NCI-H1105 treated with DMSO at 0.1 percent for 48 hours (cell line): ENCODE data around the gene SDK1.

Experiments used
- DNase-seq: peaks from one replicate; lab custom pipeline; 2025; lab: John Stamatoyannopoulos, UW

Gene SDK1

GRCh38 chr7:3408814-3409595 lies 108.0 kb downstream of the SDK1 start:
- peak; percentile 93 for DNase-seq

- DNase-seq = no peak
Measured at GRCh38 chr7:3412871-3413270, 111.8 kb downstream of the SDK1 start.

GRCh38 chr7:3415861-3416312 lies 114.8 kb downstream of the SDK1 start:
- peak; percentile 76 for DNase-seq

- DNase-seq = no peak
Measured at GRCh38 chr7:3416453-3416852, 115.4 kb downstream of the SDK1 start.

DNA sequence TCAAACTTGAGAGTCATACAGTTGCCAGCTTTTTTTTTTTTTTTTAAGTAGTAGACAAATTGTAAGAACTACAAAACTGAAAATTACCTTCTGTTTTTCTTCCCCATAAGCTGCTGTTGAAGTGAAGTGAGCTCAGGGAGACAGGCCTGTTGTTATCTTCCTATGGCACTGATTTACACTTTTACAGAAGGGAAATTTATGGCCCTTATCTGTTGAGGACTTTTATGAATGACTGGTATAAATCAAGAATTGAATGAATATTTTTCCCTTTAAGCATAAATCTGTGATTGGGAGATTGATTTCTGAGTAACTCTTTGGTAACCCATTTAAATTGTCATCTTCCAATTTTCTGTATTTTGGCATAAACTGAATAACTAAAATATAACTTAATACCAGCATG lies 124.0 kb downstream of the SDK1 start:
- no peak for DNase-seq

GRCh38 chr7:3426064-3426463 lies 125.0 kb downstream of the SDK1 start:
- DNase-seq = no peak

DNA sequence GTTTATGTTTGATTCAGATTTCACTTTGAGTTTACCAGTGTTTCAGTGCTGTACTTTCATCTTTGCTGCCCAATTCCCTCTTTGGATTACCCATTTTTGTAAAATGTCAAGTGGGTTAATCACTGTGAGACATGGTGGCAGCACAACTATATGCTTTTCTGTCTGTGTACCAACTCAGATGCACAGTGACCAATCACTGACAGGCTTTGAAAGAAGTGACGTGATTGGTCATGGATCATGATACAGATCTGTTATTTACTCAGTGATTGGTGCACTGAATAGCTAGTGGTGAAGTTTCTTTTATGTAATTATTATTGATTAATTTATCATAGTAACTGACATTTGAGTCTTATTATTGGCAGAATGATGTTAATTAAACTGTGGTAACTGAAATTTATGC lies 126.9 kb downstream of the SDK1 start:
- DNase-seq = no peak

DNA sequence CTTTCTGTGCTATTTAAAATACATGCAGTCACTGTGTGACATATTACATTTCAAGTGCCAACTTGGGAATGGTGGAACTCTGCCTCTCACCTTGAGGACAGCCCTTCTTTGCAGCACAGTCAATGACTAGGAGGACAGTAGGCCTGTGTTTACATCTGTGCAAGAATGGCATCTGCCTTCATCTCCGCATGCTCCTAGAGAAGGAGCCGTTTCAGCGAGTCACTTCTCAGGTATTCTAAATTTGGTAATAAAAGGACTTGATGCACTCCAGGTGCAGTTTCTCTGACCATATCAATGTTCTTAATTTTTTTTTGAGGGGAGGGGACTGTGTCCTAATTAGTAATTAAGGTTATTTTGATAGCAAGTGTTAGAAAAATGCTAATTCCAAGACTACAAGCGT lies 128.9 kb downstream of the SDK1 start:
- no peak for DNase-seq

DNA sequence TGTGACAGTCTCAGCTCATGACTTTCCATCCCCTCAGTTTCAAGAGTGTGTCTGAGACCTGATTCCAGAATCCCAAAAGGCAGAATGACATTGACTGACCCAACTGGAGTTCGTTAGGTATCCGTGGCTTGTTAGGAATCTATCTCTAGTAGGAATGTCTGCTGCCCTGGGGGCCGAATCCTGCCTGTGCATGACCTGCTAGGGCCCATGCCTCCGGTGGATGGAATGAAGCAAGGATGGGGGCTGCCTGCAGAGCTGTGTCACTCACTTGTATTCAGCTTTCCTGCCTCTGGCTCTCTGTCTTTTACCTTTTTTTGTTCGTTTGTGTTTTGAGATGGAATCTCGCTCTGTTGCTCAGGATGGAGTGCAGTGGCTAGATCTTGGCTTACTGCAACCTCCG lies 129.5 kb downstream of the SDK1 start:
- no peak for DNase-seq

GRCh38 chr7:3431306-3431705 lies 130.3 kb downstream of the SDK1 start:
- DNase-seq = no peak

DNA sequence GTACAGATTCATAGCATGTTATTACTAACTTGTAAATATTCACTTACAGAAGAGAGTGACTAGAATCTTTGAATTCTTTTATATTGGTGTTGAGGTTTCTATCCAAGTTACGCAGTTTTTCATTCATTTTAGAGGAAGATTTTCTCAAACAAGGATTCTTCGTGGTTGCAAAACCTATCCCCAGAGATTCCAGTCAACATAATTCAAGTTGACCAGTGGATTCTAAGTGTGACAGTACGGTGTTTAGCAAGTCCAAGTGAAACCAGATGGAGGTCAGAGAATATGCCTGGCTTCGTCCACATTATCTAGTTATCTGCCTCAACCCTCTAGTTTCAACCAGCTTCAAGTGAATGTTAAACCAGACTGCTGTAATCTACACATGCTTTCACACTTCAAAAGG lies 131.9 kb downstream of the SDK1 start:
- no peak for DNase-seq

GRCh38 chr7:3434611-3435010 lies 133.6 kb downstream of the SDK1 start:
- no peak for DNase-seq

- no peak for DNase-seq
Measured at GRCh38 chr7:3436112-3436511, 135.1 kb downstream of the SDK1 start.

DNA sequence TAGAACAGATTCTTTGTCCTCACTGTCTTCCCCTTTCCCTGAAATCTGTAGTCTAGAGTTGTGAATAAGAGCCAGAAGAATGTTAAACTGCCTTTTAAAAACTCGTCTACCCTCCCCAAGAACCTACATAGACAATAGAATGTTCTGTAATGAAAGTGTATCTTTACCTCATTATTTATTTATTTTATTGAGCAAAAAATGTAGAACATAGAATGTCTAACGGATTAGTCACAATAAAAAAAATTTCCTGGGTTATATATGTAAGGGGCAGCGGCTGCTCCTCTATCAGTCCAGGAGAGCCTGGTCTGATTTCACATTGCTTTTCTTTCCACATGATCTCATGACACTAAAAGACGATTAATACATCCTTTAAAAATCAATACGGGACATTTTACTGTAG lies 135.7 kb downstream of the SDK1 start:
- no peak for DNase-seq

DNA sequence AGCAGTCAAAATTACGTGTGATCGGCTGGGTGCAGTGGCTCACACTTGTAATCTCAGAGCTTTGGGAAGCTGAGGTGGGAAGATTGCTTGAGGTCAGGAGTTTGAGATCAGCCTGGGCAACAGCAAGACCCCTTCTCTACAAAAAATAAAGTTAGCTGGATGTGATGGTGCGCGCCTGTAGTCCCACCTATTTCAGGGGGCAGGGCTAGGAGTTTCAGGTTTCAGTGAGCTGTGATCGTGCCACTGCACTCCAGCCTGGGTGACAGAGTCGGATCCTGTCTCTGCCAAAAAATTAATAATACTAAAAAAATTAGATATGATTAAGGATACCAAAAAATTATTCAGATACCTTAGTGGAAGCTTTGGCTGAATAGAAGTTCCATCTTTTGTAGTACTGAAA lies 136.4 kb downstream of the SDK1 start:
- no peak for DNase-seq

DNA sequence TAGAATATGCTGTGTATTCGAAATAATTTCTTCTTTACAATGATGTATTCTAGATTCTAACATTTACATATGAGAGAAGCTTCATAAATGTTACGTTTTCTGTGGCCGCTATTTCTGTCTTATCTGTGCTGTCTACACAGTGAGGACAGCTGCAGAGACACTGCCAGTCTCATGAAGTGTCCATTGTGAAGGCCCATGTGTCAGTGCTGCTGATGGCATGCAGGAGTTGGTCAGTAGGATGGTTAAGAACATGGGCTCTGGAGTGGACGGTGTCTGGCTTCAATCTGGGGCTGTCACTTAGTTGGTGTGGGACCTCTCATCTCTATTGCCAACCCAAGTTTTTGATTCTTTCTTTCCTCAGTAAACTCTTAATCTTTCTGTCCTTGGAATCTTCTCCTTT lies 137.3 kb downstream of the SDK1 start:
- DNase-seq = no peak

DNA sequence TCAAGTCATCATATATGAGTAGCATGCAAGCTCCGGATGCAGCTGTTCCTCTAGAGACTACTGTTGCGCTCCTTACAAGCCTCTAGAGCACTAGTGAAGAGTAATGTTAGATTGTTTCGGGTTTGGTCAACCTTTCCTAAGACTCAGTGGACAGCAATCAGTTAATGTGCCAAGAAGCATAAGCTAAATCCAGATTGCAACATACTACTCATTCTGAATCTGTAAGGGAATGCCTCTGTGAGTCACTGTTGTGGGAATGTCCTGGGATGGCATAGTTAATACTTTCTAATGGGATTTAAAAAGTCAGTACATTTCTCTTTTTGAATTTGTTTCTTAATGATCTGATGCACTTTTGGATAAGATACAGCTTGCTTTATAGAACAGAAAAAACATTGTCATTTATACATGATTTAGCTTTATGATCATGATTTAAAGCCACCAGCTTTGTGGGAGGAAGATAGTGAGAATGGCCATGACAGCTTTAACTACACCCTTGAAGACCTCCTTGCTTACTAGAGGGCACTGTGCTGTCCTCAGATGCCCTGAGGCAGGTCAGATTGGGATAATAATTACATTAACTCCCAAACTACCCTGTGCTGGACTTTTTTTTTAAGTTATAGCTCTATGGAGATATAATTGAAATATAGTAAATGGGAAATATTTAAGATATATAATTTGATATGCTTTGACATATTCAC lies 138.4 kb downstream of the SDK1 start:
- DNase-seq = no peak

- no peak for DNase-seq
Measured at GRCh38 chr7:3440509-3440908, 139.5 kb downstream of the SDK1 start.

DNA sequence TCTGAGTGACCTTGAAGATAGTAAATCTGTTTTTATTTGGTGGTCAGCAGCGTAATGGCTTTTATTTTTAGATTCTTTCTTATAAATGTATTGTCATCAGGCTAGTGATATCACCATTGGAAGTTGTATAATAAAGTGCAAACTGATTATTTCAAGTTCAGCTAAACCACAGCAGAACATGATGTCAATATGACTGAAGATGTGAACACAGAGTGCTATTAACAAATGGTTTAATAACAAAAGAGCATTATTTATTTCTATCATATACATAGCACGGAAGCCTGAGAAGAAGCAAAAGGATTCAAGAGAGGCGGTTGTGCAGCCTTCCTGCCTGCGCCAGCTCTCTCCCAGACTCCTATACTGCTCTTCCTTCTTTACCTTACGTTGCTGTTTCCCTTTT lies 142.7 kb downstream of the SDK1 start:
- no peak for DNase-seq

DNA sequence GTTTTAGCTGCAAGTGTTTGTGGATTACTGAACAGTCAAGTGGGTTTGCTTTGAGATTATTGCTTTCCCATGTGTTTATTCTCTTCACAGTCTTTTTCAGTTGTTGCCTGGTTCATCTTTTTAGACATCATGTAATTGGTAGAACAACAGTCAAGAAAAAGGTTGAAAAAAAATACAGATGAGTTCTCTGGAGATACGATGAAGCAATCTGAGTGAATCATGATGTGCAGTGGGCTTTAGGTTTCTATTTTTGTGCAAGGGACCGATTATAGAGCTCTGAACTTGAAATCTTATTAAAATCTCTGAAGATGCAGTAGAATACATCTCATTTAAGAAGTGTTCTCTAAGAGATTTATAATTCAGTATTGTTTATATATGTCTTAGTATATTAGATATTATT lies 145.7 kb downstream of the SDK1 start:
- DNase-seq = no peak

GRCh38 chr7:3451701-3452100 lies 150.6 kb downstream of the SDK1 start:
- DNase-seq = no peak

GRCh38 chr7:3453398-3453797 lies 152.3 kb downstream of the SDK1 start:
- no peak for DNase-seq

- no peak for DNase-seq
Measured at GRCh38 chr7:3455806-3456595, 154.9 kb downstream of the SDK1 start.
